ENCODE data around the gene ZNF581.

ZNF581 gene

DNA sequence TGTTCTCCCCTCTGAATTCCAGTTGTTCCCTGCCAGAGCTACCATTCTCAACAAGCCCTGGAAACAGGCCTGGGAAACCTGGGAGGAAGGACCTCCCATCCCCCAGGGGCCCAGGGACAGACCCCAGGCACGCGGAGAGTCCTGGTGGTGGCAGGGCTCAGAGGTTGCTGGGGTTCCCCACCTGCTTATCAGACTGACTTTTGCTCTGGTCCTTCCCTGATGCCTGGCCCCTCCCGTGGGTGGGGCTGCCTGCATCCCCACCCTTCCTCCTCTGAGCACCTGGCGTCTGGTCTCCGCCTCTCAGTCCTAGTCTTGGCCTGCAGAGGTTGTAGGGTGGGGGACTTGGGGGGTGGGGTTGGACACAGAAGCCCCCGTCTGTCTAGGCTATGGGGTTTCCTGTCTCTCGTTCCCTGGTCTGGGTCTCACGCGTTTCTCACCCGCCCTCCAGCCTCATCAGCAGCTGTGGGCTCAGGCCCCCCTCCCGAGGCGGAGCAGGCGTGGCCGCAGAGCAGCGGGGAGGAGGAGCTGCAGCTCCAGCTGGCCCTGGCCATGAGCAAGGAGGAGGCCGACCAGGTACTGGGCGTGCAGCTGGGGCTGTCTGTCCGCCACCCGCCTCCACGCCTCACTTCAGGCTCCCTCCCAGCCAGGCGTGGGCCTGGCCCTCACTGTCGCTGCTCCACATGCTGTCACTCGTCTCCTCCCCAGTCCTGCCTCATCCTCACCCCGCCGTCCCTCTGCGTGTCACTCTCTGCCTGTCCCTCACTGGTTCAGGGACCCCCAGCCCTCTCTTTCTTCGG, 45.2 kb downstream of the ZNF581 start:
- Histone ChIP-seq H3K9me3 (ENCODE audit: control insufficient read depth, low read length) (no peaks in the 10 kb centered on the region), H3K4me1 (ENCODE audit: control insufficient read depth, insufficient read depth, low read length) (no peaks in the 10 kb centered on the region), H3K27ac (ENCODE audit: insufficient read depth, low read depth, low read length, poor library complexity, severe bottlenecking) (no peak overlapping the region), H3K27me3 (ENCODE audit: control insufficient read depth, insufficient read depth, low read length, poor library complexity, severe bottlenecking) (no peaks in the 10 kb centered on the region), H3K4me3 (ENCODE audit: insufficient read depth, low read depth, low read length) (no peak overlapping the region), H3K36me3 (ENCODE audit: control insufficient read depth, insufficient read depth, low read length) (peaks cover 5% of the 10 kb centered on the region)
- WGBS, 2 experiments: 89 to 91% methylated on average over 25 to 27 of the region's 27 CpGs

DNA sequence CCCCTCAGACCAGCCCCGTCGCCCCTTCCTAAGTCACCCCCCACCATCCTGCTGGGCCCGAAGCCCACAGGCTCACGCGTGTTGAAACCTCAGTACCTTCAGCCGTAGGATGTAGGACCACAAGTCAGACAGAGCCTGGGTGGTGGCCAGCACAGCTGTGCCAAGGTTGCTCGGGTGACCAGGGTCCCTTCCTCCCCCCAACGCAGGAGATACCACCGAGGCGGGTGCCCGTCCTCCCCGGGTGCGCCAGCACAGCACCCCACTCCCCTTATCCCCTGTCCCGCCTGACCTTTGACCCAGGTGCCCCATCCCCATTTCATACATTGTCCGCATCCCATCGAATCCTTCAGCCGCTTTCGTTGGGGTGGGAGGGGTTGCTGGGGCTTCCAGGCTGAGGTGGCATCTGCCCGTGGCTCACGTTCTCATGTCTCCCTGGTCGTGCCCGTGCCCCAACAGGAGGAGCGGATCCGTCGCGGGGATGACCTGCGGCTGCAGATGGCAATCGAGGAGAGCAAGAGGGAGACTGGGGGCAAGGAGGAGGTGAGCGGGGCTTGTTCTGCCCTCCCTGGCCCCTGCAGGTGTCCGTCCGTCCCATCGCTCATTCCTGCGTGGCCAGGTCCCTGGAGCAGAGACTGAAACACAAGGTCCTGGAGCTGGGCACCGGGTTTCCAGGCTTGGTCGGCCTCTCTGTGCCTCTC, 46.1 kb downstream of the ZNF581 start:
- Histone ChIP-seq H3K27me3 (ENCODE audit: control insufficient read depth, insufficient read depth, low read length, poor library complexity, severe bottlenecking) (no peaks in the 10 kb centered on the region), H3K4me3 (ENCODE audit: insufficient read depth, low read depth, low read length) (no peak overlapping the region), H3K4me1 (ENCODE audit: control insufficient read depth, insufficient read depth, low read length) (no peaks in the 10 kb centered on the region), H3K9me3 (ENCODE audit: control insufficient read depth, low read length) (no peaks in the 10 kb centered on the region), H3K27ac (ENCODE audit: insufficient read depth, low read depth, low read length, poor library complexity, severe bottlenecking) (no peak overlapping the region), H3K36me3 (ENCODE audit: control insufficient read depth, insufficient read depth, low read length) (peaks cover 5% of the 10 kb centered on the region)
- 95 to 96% methylated on average over 35 of the region's 35 CpGs for WGBS, 2 experiments

DNA sequence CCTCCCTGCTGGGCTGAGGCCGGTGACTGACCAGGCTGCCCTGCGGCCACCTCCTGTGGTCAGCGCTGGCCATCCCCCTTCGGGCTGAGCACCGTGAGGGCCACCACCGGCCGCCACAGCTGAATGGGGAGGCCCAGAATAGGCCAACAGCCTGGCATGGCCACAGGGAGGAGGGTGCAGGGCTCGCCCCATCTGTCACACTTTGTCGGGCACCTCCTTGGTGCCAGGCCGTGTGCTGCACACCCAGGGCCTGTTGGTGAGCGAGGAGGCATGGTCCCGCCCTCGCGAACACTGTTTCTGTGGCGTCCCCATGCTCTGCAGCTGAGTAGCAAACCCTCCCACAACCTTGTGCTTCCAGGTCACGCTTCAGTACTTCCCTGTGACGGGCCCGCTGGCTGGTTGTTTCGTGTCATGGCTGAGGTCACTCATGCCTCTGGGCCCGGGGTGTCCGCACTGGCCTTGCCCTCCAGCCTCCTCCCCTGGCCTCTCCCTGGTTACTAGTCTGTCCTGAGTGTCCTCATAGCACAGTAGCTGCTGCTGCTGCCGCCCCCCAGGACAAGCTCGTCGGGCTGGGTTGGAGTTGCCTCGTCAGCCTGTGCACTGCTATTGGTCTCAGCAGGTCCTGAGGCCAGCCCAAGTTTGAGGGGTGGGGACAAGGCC, 46.8 kb downstream of the ZNF581 start:
- Histone ChIP-seq H3K4me3 (ENCODE audit: insufficient read depth, low read depth, low read length) (no peak overlapping the region), H3K27ac (ENCODE audit: insufficient read depth, low read depth, low read length, poor library complexity, severe bottlenecking) (no peak overlapping the region), H3K4me1 (ENCODE audit: control insufficient read depth, insufficient read depth, low read length) (no peaks in the 10 kb centered on the region), H3K36me3 (ENCODE audit: control insufficient read depth, insufficient read depth, low read length) (peaks cover 10% of the 10 kb centered on the region), H3K9me3 (ENCODE audit: control insufficient read depth, low read length) (no peaks in the 10 kb centered on the region), H3K27me3 (ENCODE audit: control insufficient read depth, insufficient read depth, low read length, poor library complexity, severe bottlenecking) (no peaks in the 10 kb centered on the region)
- WGBS, 2 experiments: 95% methylated on average over 25 of the region's 25 CpGs

DNA sequence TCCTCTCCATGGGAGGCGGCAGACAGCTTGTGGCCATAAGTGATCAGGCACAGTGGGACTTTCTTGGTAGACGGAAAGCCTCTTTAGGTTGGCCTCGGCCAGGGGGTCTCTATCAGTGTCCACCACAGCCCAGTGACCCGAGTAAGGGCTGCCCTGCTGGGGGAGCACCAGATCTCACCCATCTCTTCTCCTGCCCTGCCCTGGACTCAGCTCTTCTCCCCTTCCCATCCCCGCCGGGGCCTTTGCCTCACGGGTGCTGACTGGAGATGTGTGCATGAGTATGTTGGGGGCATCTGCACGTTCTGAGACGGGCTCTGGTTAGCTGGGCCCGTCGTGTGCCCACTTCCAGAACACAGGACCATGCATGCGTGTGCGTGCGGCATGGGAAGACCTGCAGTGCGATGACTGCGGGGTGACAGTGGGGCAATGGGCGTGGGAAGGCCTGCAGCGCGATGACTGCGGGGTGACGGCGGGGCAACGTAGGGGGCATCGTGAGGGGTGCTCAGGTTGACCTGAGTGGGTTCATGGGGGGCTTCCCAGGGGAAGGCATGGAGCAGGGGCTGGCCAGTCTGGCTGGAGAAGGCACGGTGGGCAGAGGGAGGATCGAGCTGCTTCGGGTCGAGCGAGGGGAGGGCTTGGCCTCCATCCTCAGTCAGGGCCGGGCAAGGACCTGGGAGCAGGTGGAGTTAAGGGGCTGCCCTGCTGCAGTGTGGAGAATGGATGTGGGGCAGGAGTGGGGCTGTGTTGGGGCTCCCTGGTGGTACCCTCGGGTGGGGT, 47.5 kb downstream of the ZNF581 start:
- H3K9me3 ChIP-seq (ENCODE audit: control insufficient read depth, low read length): no peaks in the 10 kb centered on the region
- H3K4me3 ChIP-seq (ENCODE audit: insufficient read depth, low read depth, low read length): no peak overlapping the region
- H3K4me1 ChIP-seq (ENCODE audit: control insufficient read depth, insufficient read depth, low read length): no peaks in the 10 kb centered on the region
- H3K27ac ChIP-seq (ENCODE audit: insufficient read depth, low read depth, low read length, poor library complexity, severe bottlenecking): no peak overlapping the region
- no peaks in the 10 kb centered on the region for H3K27me3 ChIP-seq (ENCODE audit: control insufficient read depth, insufficient read depth, low read length, poor library complexity, severe bottlenecking)
- 95 to 97% methylated on average over 31 of the region's 31 CpGs for WGBS, 2 experiments
- peaks cover 12% of the 10 kb centered on the region for H3K36me3 ChIP-seq (ENCODE audit: control insufficient read depth, insufficient read depth, low read length)

DNA sequence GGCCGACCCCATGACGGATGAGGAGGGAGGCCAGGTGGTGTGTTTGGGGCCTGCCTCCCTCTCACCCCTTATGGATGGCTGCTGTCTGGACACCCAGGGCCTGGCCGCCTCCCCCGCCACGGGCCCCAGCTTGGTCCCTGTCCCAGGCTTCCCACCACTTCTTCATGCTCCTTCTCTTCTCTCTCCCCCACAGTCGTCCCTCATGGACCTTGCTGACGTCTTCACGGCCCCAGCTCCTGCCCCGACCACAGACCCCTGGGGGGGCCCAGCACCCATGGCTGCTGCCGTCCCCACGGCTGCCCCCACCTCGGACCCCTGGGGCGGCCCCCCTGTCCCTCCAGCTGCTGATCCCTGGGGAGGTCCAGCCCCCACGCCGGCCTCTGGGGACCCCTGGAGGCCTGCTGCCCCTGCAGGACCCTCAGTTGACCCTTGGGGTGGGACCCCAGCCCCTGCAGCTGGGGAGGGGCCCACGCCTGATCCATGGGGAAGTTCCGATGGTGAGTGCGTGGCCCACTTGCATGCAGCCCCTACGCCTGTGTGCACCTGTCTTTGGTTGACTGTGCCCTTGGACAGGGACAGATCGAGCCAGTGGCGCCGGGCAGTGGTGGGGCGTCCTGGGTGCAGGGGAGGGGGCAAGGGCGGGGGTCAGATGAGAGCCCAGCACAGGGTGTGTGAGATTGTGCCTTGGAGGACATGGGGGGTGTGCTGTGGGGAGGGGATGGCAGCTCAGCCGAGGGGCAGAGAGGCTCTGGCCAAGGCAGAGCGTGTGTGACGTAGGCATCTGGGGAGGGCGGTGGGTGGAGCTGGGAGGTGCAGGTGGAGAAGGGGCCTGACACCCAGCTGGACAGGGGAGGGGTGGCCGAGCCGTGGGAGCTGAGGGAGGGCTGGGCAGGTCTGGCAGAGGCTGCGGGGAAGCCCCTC, 48.4 kb downstream of the ZNF581 start:
- Histone ChIP-seq H3K27ac (ENCODE audit: insufficient read depth, low read depth, low read length, poor library complexity, severe bottlenecking) (no peak overlapping the region), H3K4me3 (ENCODE audit: insufficient read depth, low read depth, low read length) (no peak overlapping the region), H3K27me3 (ENCODE audit: control insufficient read depth, insufficient read depth, low read length, poor library complexity, severe bottlenecking) (no peaks in the 10 kb centered on the region), H3K9me3 (ENCODE audit: control insufficient read depth, low read length) (no peaks in the 10 kb centered on the region), H3K4me1 (ENCODE audit: control insufficient read depth, insufficient read depth, low read length) (no peaks in the 10 kb centered on the region), H3K36me3 (ENCODE audit: control insufficient read depth, insufficient read depth, low read length) (peaks cover 12% of the 10 kb centered on the region)
- 94 to 95% methylated on average over 31 of the region's 31 CpGs for WGBS, 2 experiments

DNA sequence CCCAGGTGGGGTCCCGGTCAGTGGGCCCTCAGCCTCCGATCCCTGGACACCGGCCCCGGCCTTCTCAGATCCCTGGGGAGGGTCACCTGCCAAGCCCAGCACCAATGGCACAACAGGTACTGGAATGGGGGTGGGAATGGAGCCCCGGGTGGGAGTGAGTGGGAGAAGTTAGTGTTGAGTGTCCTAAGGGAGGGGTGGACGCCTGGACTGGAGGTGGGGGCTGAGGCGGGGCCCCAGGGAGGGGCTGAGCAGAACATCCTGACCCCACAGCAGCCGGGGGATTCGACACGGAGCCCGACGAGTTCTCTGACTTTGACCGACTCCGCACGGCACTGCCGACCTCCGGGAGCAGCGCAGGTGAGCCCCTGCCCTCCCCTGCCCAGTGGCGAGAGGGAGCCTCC, 49.2 kb downstream of the ZNF581 start:
- Histone ChIP-seq H3K27ac (ENCODE audit: insufficient read depth, low read depth, low read length, poor library complexity, severe bottlenecking) (no peak overlapping the region), H3K9me3 (ENCODE audit: control insufficient read depth, low read length) (no peaks in the 10 kb centered on the region), H3K36me3 (ENCODE audit: control insufficient read depth, insufficient read depth, low read length) (peaks cover 12% of the 10 kb centered on the region), H3K4me3 (ENCODE audit: insufficient read depth, low read depth, low read length) (no peak overlapping the region), H3K4me1 (ENCODE audit: control insufficient read depth, insufficient read depth, low read length) (no peaks in the 10 kb centered on the region), H3K27me3 (ENCODE audit: control insufficient read depth, insufficient read depth, low read length, poor library complexity, severe bottlenecking) (no peaks in the 10 kb centered on the region)
- 94 to 95% methylated on average over 19 of the region's 19 CpGs for WGBS, 2 experiments

DNA sequence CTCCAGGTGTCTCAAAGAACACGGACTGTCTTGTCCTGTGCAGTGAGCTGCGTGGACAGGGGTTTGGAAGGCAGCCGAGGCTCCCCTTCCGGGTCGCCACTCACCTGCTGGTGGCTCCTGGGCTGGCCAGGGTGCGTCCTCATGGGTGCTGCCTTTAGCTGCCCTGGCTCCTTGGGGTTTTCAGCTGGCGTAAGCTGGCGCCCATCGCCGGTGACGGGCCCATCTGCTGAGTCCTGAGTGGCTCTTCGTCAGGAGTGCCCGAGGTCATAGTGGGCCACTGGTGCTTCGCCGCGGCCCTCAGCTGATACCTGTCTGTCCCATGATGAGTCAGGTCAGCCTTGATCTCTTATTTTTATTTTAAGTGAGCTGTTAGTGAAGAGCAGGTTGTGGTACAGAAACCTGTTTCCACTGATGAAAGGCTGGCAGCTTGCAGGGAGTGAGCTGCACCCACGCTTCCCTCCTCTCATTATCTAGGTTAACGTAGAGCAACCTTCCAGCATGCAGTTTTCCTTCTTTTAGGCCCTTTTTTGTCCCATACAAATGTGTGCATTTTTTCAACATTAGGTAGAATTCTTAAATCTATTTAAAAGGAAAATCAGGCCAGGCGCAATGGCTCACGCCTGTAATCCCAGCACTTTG, 50.0 kb downstream of the ZNF581 start:
- no peak overlapping the region for H3K27ac ChIP-seq (ENCODE audit: insufficient read depth, low read depth, low read length, poor library complexity, severe bottlenecking)
- H3K9me3 ChIP-seq (ENCODE audit: control insufficient read depth, low read length): no peaks in the 10 kb centered on the region
- no peak overlapping the region for H3K4me3 ChIP-seq (ENCODE audit: insufficient read depth, low read depth, low read length)
- no peaks in the 10 kb centered on the region for H3K4me1 ChIP-seq (ENCODE audit: control insufficient read depth, insufficient read depth, low read length)
- no peaks in the 10 kb centered on the region for H3K27me3 ChIP-seq (ENCODE audit: control insufficient read depth, insufficient read depth, low read length, poor library complexity, severe bottlenecking)
- H3K36me3 ChIP-seq (ENCODE audit: control insufficient read depth, insufficient read depth, low read length): peaks cover 12% of the 10 kb centered on the region
- WGBS, 2 experiments: 97% methylated on average over 20 of the region's 20 CpGs

DNA sequence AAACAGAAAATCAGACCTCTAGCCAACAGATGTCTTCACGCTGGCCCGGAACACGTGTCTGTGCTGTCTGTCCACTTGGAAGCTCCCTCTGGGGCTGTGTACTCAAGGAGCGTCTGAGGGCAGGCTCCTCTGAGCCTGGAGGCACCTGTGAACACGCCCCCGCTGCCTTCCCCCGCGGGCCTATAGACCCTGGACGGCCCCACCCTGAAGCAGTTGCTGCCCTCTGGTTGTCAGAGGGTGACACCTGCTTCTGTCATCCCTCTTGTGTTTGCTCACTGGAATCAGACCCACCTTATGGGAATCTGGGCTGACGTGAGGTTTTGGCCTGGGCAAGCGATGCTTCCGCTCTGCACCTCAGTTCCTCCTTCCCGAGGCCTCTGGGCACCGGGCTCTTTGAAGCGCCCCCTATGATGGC, 50.8 kb downstream of the ZNF581 start:
- Histone ChIP-seq H3K27ac (ENCODE audit: insufficient read depth, low read depth, low read length, poor library complexity, severe bottlenecking) (no peak overlapping the region), H3K9me3 (ENCODE audit: control insufficient read depth, low read length) (no peaks in the 10 kb centered on the region), H3K4me3 (ENCODE audit: insufficient read depth, low read depth, low read length) (no peak overlapping the region), H3K27me3 (ENCODE audit: control insufficient read depth, insufficient read depth, low read length, poor library complexity, severe bottlenecking) (no peaks in the 10 kb centered on the region), H3K4me1 (ENCODE audit: control insufficient read depth, insufficient read depth, low read length) (no peaks in the 10 kb centered on the region), H3K36me3 (ENCODE audit: control insufficient read depth, insufficient read depth, low read length) (peaks cover 12% of the 10 kb centered on the region)
- 94% methylated on average over 15 of the region's 15 CpGs for WGBS, 2 experiments

Measured in ectodermal cell (in vitro differentiated cells).